B cell (primary cell): ENCODE measurements around the gene ADRA2C. TPM values are rescaled to one million over a fixed set of nuclear protein-coding genes. Genes with fewer than 3 reads are reported as not detected.

Source experiments
- ATAC-seq: fragments of 200-7000 bp; cut with Tn5 transposase; one replicate; pipeline ENCODE4 v1.10.0; 2021; ENCODE audit warnings: low read depth, mild to moderate bottlenecking, moderate number of reproducible peaks, moderate library complexity
- CTCF ChIA-PET: fragments of 350-600 bp; sonication (Branson Sonifier 250); formaldehyde crosslinking; loops from one replicate; lab custom pipeline; 2021; ENCODE audit warnings: antibody characterized with exemption, inconsistent platforms; lab: Charles Lee
- POLR2A ChIA-PET: fragments of 350-600 bp; sonication (Branson Sonifier 250); formaldehyde crosslinking; loops from one replicate; lab custom pipeline; 2021; ENCODE audit warnings: antibody characterized with exemption; lab: Charles Lee
- DNase-seq: peaks from one replicate; pipeline ENCODE4 v3.0.0; 2013
- H2AFZ ChIP-seq: 2 replicates; pipeline ENCODE4 v1.6.1; 2012; ENCODE audit warnings: mild to moderate bottlenecking, low read depth, low read length; ENCODE audit not compliant: insufficient read depth, poor library complexity, severe bottlenecking
- H3K27ac ChIP-seq, 2 donors: 1 replicate in 1 of 2; 2 replicates in 1 of 2; pipeline ENCODE4 v1.5.1; 2012 to 2013; ENCODE audit warnings: low read length in 2 of 2, mild to moderate bottlenecking in 2 of 2, moderate library complexity in 1 of 2
- H3K27me3 ChIP-seq, 4 experiments: fragments of 200-600 bp in 1 of 4; sonication (generic) in 1 of 4; replicated peaks in 1 of 4; 1 replicate in 2 of 4; 2 replicates in 2 of 4; pipeline versions ENCODE4 v1.6.1 to v1.7.0; 2013 to 2016; ENCODE audit warnings: low read length in 3 of 4, mild to moderate bottlenecking in 2 of 4, mixed read lengths in 1 of 4, moderate library complexity in 1 of 4; ENCODE audit not compliant: insufficient read depth in 4 of 4, control insufficient read depth in 3 of 4; ENCODE audit errors: control extremely low read depth in 1 of 4
- H3K36me3 ChIP-seq, 2 experiments: replicated peaks in 1 of 2; 1 replicate in 1 of 2; 2 replicates in 1 of 2; pipeline versions ENCODE4 v1.6.1 to v1.7.1; 2013; ENCODE audit warnings: low read length in 1 of 2; ENCODE audit not compliant: insufficient read depth in 2 of 2, control insufficient read depth in 1 of 2; ENCODE audit errors: control extremely low read depth in 1 of 2, extremely low read depth in 1 of 2
- H3K4me1 ChIP-seq, 2 donors: fragments of 200-600 bp in 1 of 2; sonication (generic) in 1 of 2; 1 replicate in 1 of 2; 2 replicates in 1 of 2; pipeline versions ENCODE4 v1.5.1 to v1.6.1; 2013 to 2017; ENCODE audit warnings: low read length in 2 of 2; ENCODE audit not compliant: control insufficient read depth in 2 of 2, insufficient read depth in 2 of 2
- H3K4me2 ChIP-seq: replicated peaks from 2 replicates; pipeline ENCODE3; 2012; ENCODE audit warnings: mild to moderate bottlenecking, low read depth, low read length; ENCODE audit not compliant: poor library complexity, severe bottlenecking
- H3K4me3 ChIP-seq, 5 experiments: fragments of 200-600 bp in 1 of 5; sonication (generic) in 1 of 5; 1 replicate in 3 of 5; 2 replicates in 2 of 5; pipeline versions ENCODE4 v1.5.1 to v1.7.0; 2011 to 2016; ENCODE audit warnings: low read length in 4 of 5, mild to moderate bottlenecking in 4 of 5, low read depth in 2 of 5, control low read depth in 1 of 5, moderate library complexity in 1 of 5; ENCODE audit not compliant: insufficient read depth in 1 of 5; ENCODE audit errors: control extremely low read depth in 1 of 5, extremely low read depth in 1 of 5
- H3K79me2 ChIP-seq: fragments of 200-600 bp; sonication (generic); one replicate; pipeline ENCODE4 v1.6.0; 2016; ENCODE audit warnings: low read length; ENCODE audit not compliant: control insufficient read depth, insufficient read depth
- H3K9ac ChIP-seq: fragments of 200-600 bp; sonication (generic); 2 replicates; pipeline ENCODE4 v1.6.1; 2017; ENCODE audit warnings: mild to moderate bottlenecking, low read length, moderate library complexity
- H3K9me3 ChIP-seq, 3 donors: one replicate each; pipeline versions ENCODE4 v1.6.1 to v1.7.1; 2013; ENCODE audit warnings: low read length in 2 of 3; ENCODE audit not compliant: control insufficient read depth in 2 of 3, insufficient read depth in 1 of 3; ENCODE audit errors: control extremely low read depth in 1 of 3
- H4K20me1 ChIP-seq: 2 replicates; pipeline ENCODE4 v1.6.0; 2012; ENCODE audit warnings: mild to moderate bottlenecking, low read length; ENCODE audit not compliant: insufficient read depth, control insufficient read depth, poor library complexity, severe bottlenecking
- H3K27ac Mint-ChIP-seq: one replicate; pipeline ENCODE4 v1.8.0; 2021; ENCODE audit warnings: mixed read lengths
- H3K27me3 Mint-ChIP-seq: one replicate; pipeline ENCODE4 v1.8.0; 2021; ENCODE audit warnings: mixed read lengths
- H3K4me1 Mint-ChIP-seq: one replicate; pipeline ENCODE4 v1.8.0; 2021; ENCODE audit warnings: mixed read lengths
- H3K4me3 Mint-ChIP-seq: one replicate; pipeline ENCODE4 v1.8.0; 2021; ENCODE audit warnings: mixed read lengths
- H3K9me3 Mint-ChIP-seq: one replicate; pipeline ENCODE4 v1.8.0; 2022; ENCODE audit warnings: mixed read lengths; ENCODE audit not compliant: insufficient read depth
- CTCF ChIP-seq: fragments of 200-600 bp; IDR thresholded peaks from one replicate; pipeline ENCODE4 v1.8.0; 2022; ENCODE audit warnings: antibody characterized with exemption, mild to moderate bottlenecking
- EZH2 ChIP-seq: IDR thresholded peaks from 2 replicates; pipeline ENCODE4 v1.6.1; 2012; ENCODE audit warnings: borderline replicate concordance, low read depth, mild to moderate bottlenecking, moderate library complexity, low read length; ENCODE audit not compliant: insufficient read depth, poor library complexity, severe bottlenecking
- WGBS: methylation state at CpG from one replicate; pipeline ENCODE4 v1.1.5; 2013; ENCODE audit warnings: missing lambda C conversion rate; ENCODE audit not compliant: insufficient coverage; 5-methylcytosine and 5-hydroxymethylcytosine counted together
- intact Hi-C: fragments of 100-400 bp; cut with micrococcal nuclease; formaldehyde crosslinking; loops from one replicate; pipeline ENCODE4 v1.10.0; 2022
- polyA plus RNA-seq: library from polyadenylated mRNA; depleted of rRNA; stranded (reverse); fragments of >200 nt; gene quantifications from 2 replicates; pipeline ENCODE4 v1.2.3, GENCODE V29; 2012
- total RNA-seq, 2 donors: library from RNA; stranded (reverse); fragments of 120-200 nt in 1 of 2; gene quantifications; 1 replicate in 1 of 2; 2 replicates in 1 of 2; pipeline versions ENCODE4 v1.2.3 to v1.2.4, GENCODE V29; 2013 to 2022

ADRA2C gene
- total and polyA plus RNA-seq, 2 donors (not counting 1 experiment from before 2014, with no cell fraction given), result not detected

- Histone ChIP-seq H3K4me2 (no peak overlapping the region), H3K27me3 (peaks cover 0 to 8% (median 0%) of the 10 kb centered on the region in 4 experiments), H3K36me3 (no peaks in the 10 kb centered on the region), H4K20me1 (no peaks in the 10 kb centered on the region), H3K79me2 (no peaks in the 10 kb centered on the region), H3K9me3 (peaks cover 0 to 22% (median 0%) of the 10 kb centered on the region in 3 donors), H3K4me1 (no peaks in the 10 kb centered on the region), H2AFZ (no peak overlapping the region), H3K27ac (no peak overlapping the region), H3K9ac (no peak overlapping the region), H3K4me3 (no peak overlapping the region)
- TF ChIP-seq CTCF, result no peak
- no peak for TF ChIP-seq EZH2
- Mint-ChIP-seq H3K9me3 (peaks cover 3% of the 10 kb centered on the region), H3K4me3 (no peak overlapping the region), H3K27ac (no peak overlapping the region), H3K4me1 (no peaks in the 10 kb centered on the region), H3K27me3 (peaks cover 23% of the 10 kb centered on the region)
- POLR2A ChIA-PET, result no interaction called here
- intact Hi-C loops, result no loop called here
- 89% methylated on average over 4 of the region's 7 CpGs for WGBS
- no peak for ATAC-seq
- CTCF ChIA-PET, result no interaction called here
- DNase-seq, result no peak
Observed at GRCh38 chr4:3719191-3719590, 47.0 kb upstream of the ADRA2C start.

- TF ChIP-seq EZH2, result no peak
- no peak for TF ChIP-seq CTCF
- CTCF ChIA-PET, result no interaction called here
- WGBS, result 75% methylated on average over 11 of the region's 11 CpGs
- Histone ChIP-seq H3K36me3 (no peaks in the 10 kb centered on the region), H3K27me3 (peaks cover 0 to 13% (median 0%) of the 10 kb centered on the region in 4 experiments), H3K4me3 (no peak overlapping the region), H3K4me2 (no peak overlapping the region), H3K27ac (no peak overlapping the region), H4K20me1 (no peaks in the 10 kb centered on the region), H3K9ac (no peak overlapping the region), H3K9me3 (peaks cover 0 to 22% (median 0%) of the 10 kb centered on the region in 3 donors), H2AFZ (no peak overlapping the region), H3K4me1 (no peaks in the 10 kb centered on the region), H3K79me2 (no peaks in the 10 kb centered on the region)
- H3K27ac Mint-ChIP-seq, result no peak overlapping the region
- POLR2A ChIA-PET, result no interaction called here
- H3K27me3 Mint-ChIP-seq, result peaks cover 29% of the 10 kb centered on the region
- H3K4me1 Mint-ChIP-seq, result peaks cover 3% of the 10 kb centered on the region
- DNase-seq (no peak), ATAC-seq (no peak)
- peaks cover 3% of the 10 kb centered on the region for H3K9me3 Mint-ChIP-seq
- intact Hi-C loops, result no loop called here
- H3K4me3 Mint-ChIP-seq, result no peak overlapping the region
Observed at GRCh38 chr4:3719836-3720235, 46.3 kb upstream of the ADRA2C start.
